GM12891 (cell line): ENCODE measurements around the gene SAG.
A peak's percentile ranks its signal among the peaks of the same experiment; 100 is the strongest.

ENCODE experiments used
- DNase-seq: peaks from one replicate; pipeline ENCODE4 v3.0.0; 2011; ENCODE audit warnings: low spot score; ENCODE audit not compliant: insufficient read length
- FAIRE-seq: peaks from 2 replicates; lab custom pipeline; 2011; peaks lifted over from hg19 to GRCh38; lab: Jason Lieb, UNC
- PAX5 ChIP-seq: IDR thresholded peaks from 2 replicates; pipeline ENCODE4 v1.6.1; 2011; ENCODE audit warnings: low read length, moderate library complexity, mild to moderate bottlenecking; ENCODE audit not compliant: insufficient read depth, severe bottlenecking
- POLR2A ChIP-seq: IDR thresholded peaks from 2 replicates; pipeline ENCODE4 v1.6.1; 2011; ENCODE audit warnings: low read depth, low read length, control low read depth
- POLR2AphosphoS5 ChIP-seq: IDR thresholded peaks from 2 replicates; pipeline ENCODE4 v1.6.1; 2011; ENCODE audit warnings: low read depth, low read length, control low read depth
- POU2F2 ChIP-seq: IDR thresholded peaks from 2 replicates; pipeline ENCODE4 v1.6.1; 2011; ENCODE audit warnings: low read depth, mild to moderate bottlenecking, control low read depth, low read length, moderate library complexity
- SPI1 ChIP-seq: IDR thresholded peaks from 2 replicates; pipeline ENCODE4 v1.6.1; 2011; ENCODE audit warnings: low read depth, low read length, control low read depth
- TAF1 ChIP-seq: IDR thresholded peaks from 2 replicates; pipeline ENCODE4 v1.6.1; 2011; ENCODE audit warnings: low read depth, low read length, control low read depth

The SAG gene

GRCh38 chr2:233353769-233354499 is 46.3 kb downstream of the SAG start, which contains the start of gene DGKD:
Gene DGKD (plus strand): TSS chr2:233354494. CDS start chr2:233354519, 25 bp downstream.
- peak; percentile 50; the same call in 1 of the 2 replicates for TF ChIP-seq POLR2AphosphoS5
- TF ChIP-seq TAF1 = 0 out of 2 replicates have a peak, but pooled peaks have one; percentile 40
- no peak for TF ChIP-seq SPI1
- peak; percentile 76; the same call in 1 of the 2 replicates for TF ChIP-seq POLR2A
- TF ChIP-seq POU2F2 = no peak
- no peak for TF ChIP-seq PAX5
- FAIRE-seq (peak; percentile 91), DNase-seq (peak; percentile 82)

GRCh38 chr2:233354500-233354924 is 46.9 kb downstream of the SAG start:
- TF ChIP-seq PAX5 = no peak
- TF ChIP-seq POLR2AphosphoS5 = no peak
- no peak for TF ChIP-seq POU2F2
- no peak for TF ChIP-seq POLR2A
- no peak for DNase-seq
- FAIRE-seq = no peak

- FAIRE-seq = no peak
- no peak for DNase-seq
- no peak for TF ChIP-seq POLR2AphosphoS5
- TF ChIP-seq TAF1 = no peak
- no peak for TF ChIP-seq POLR2A
- TF ChIP-seq POU2F2 = no peak
- TF ChIP-seq SPI1 = no peak
- no peak for TF ChIP-seq PAX5
Measured at GRCh38 chr2:233354971-233355574, 47.5 kb downstream of the SAG start.

GRCh38 chr2:233355916-233356315 is 48.3 kb downstream of the SAG start:
- DNase-seq (no peak), FAIRE-seq (peak; percentile 54)
- no peak for TF ChIP-seq POLR2AphosphoS5
- TF ChIP-seq POU2F2 = no peak
- TF ChIP-seq SPI1 = no peak
- no peak for TF ChIP-seq PAX5
- no peak for TF ChIP-seq POLR2A
- no peak for TF ChIP-seq TAF1

- FAIRE-seq = peak; percentile 88
- no peak for TF ChIP-seq TAF1
- TF ChIP-seq POU2F2 = no peak
- TF ChIP-seq PAX5 = no peak
- no peak for TF ChIP-seq POLR2A
- no peak for TF ChIP-seq POLR2AphosphoS5
- no peak for TF ChIP-seq SPI1
- no peak for DNase-seq
Measured at GRCh38 chr2:233356546-233357308, 49.1 kb downstream of the SAG start.

GRCh38 chr2:233358335-233358734 is 50.7 kb downstream of the SAG start:
- DNase-seq = no peak
- TF ChIP-seq SPI1 (no peak), PAX5 (no peak), POLR2A (no peak), POU2F2 (no peak), TAF1 (no peak), POLR2AphosphoS5 (no peak)
- peak; percentile 50 for FAIRE-seq

- FAIRE-seq (peak; percentile 68), DNase-seq (no peak)
- TF ChIP-seq SPI1 = no peak
Measured at GRCh38 chr2:233358947-233359346, 51.3 kb downstream of the SAG start.

GRCh38 chr2:233359823-233360222 is 52.2 kb downstream of the SAG start:
- TF ChIP-seq POLR2A (no peak), PAX5 (no peak), SPI1 (no peak), POLR2AphosphoS5 (no peak), POU2F2 (no peak), TAF1 (no peak)
- DNase-seq (no peak), FAIRE-seq (no peak)

- TF ChIP-seq PAX5 (no peak), SPI1 (no peak), POLR2AphosphoS5 (no peak), POU2F2 (no peak), TAF1 (no peak), POLR2A (no peak)
- FAIRE-seq = no peak
- DNase-seq = no peak
Measured at GRCh38 chr2:233360771-233361176, 53.2 kb downstream of the SAG start.

- no peak for FAIRE-seq
- TF ChIP-seq POLR2A (no peak), POLR2AphosphoS5 (no peak), PAX5 (no peak)
- no peak for DNase-seq
Measured at GRCh38 chr2:233361297-233361696, 53.7 kb downstream of the SAG start.
